ENCODE results near the gene COPA.

Gene COPA

DNA sequence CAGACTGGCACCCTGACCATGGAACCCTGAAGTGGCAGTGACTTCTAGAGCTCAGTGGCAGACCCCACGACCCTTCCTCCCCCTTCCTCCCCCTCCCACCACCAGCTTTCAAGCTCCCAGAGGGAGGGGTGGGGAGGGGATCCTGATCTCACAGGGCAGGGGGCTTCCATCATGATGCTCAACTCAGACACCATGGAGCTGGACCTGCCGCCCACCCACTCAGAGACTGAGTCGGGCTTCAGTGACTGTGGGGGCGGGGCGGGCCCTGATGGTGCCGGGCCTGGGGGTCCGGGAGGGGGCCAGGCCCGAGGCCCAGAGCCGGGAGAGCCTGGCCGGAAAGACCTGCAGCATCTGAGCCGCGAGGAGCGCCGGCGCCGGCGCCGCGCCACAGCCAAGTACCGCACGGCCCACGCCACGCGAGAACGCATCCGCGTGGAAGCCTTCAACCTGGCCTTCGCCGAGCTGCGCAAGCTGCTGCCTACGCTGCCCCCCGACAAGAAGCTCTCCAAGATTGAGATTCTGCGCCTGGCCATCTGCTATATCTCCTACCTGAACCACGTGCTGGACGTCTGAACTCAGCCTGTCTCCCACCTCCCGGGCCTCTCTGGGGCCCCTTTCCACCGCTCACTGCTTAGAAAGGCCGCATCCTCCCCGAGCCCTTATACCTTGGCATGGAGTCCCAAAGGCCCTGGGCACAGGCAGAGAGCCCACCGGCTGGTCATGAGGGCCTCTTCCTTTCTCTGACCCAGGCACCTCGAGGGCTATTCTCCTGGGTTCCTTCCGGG is 27.7 kb upstream of the COPA start:
- Histone ChIP-seq H3K9ac (ENCODE audit: low read depth, low read length) (no peak overlapping the region), H3K27me3 (ENCODE audit: insufficient read depth, low read length) (no peaks in the 10 kb centered on the region), H3K36me3 (ENCODE audit: insufficient read depth, low read length) (no peaks in the 10 kb centered on the region), H3K9me3 (ENCODE audit: insufficient read depth, low read depth, low read length) (no peaks in the 10 kb centered on the region), H3K4me1 (ENCODE audit: insufficient read depth, low read length) (peaks cover 16% of the 10 kb centered on the region), H3K4me3 (ENCODE audit: low read length) (no peak overlapping the region), H3K27ac (ENCODE audit: low read depth, low read length) (no peak overlapping the region)
- WGBS, result 89% methylated on average over 41 of the region's 42 CpGs

DNA sequence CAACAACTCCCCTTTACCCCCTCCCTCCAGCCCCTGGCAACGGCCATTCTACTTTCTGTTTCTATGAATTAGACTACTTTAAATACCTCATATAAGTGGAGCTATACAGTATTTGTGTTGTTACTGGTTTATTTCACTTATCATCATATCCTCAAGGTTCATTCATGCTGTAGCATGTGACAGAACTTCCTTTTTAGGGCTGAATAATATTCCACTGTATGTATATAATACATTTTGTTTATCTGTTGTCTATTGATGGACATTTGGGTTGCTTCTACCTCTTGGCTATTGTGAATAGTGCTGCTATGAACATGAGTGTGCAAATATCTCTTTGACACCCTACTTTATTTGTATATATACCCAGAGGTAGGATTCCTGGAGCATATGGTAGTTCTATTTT is 26.0 kb upstream of the COPA start:
- Histone ChIP-seq H3K4me1 (ENCODE audit: insufficient read depth, low read length) (no peaks in the 10 kb centered on the region), H3K36me3 (ENCODE audit: insufficient read depth, low read length) (no peaks in the 10 kb centered on the region), H3K9ac (ENCODE audit: low read depth, low read length) (no peak overlapping the region), H3K27ac (ENCODE audit: low read depth, low read length) (no peak overlapping the region), H3K27me3 (ENCODE audit: insufficient read depth, low read length) (no peaks in the 10 kb centered on the region), H3K4me3 (ENCODE audit: low read length) (no peak overlapping the region), H3K9me3 (ENCODE audit: insufficient read depth, low read depth, low read length) (no peaks in the 10 kb centered on the region)
- 100% methylated on average over 1 of the region's 1 CpG for WGBS

DNA sequence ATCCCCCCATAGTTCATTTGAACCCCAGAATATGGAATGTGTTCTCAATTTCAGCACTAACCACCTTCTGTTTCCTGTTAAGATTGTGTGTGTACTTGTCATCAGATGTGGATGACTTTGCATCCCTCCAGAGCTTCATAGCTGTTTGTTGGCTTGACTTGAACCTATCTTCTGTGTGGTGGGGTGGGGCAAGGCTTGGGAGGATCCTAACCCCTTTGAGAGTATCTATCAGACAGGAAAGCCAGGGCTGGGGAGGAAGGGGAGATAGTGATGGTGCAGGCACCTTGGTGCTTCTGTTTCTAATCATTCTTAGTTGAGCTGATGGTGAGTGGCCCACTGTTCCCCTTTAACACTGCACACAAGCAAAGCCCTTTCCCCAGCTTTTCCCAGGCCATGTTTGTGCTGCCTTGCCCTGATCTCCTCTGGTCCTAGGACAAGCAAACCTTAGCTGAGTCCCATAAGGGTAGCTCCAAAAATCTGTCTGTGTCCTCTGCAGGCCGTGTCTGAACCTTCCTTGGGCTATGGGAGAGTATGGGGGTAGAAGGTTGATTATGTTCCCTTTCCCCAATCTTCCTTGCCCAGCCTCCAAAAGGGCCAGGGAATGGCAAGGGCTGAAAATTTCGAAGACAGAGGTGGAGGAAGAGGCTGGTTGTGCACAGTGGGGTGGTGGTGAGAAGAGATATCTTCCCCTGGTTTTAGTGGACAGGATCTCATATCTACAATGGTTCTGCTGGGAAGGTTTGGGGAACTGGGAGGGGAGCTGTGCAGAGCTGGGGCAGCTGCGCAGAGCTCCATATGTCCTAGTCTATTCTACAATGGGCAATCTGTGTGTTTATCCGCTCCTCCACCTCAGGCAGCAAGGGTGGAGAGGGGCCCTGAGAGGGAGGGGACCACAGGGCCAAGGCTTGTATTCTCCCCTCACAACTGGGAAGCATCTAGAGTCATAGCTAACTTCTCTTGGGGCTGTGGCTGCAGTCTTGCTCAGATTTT is 25.2 kb upstream of the COPA start:
- Histone ChIP-seq H3K27me3 (ENCODE audit: insufficient read depth, low read length) (no peaks in the 10 kb centered on the region), H3K4me3 (ENCODE audit: low read length) (no peak overlapping the region)
- 78% methylated on average over 4 of the region's 4 CpGs for WGBS

DNA sequence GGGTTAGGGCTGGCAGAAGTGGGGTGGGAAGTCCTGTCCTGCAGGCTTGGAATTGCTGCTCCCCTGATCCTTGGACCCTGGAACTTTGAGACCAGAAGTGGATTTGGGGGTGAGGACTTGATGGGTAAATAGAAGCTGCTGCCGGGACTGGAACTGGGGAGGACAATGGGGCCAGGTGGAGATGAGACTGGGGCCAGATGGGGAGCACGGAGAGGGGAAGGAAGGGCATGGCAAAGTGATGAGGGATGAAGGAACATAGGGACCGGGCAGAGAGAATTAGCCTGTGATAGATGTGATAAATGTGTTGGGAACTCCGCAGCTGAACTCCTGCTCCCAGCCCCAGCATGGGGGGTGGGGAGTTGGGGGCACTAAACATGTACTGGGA is 24.5 kb upstream of the COPA start:
- no peaks in the 10 kb centered on the region for H3K9me3 ChIP-seq (ENCODE audit: insufficient read depth, low read depth, low read length)
- H3K4me1 ChIP-seq (ENCODE audit: insufficient read depth, low read length), result peaks cover 10% of the 10 kb centered on the region
- H3K9ac ChIP-seq (ENCODE audit: low read depth, low read length), result no peak overlapping the region
- no peak overlapping the region for H3K4me3 ChIP-seq (ENCODE audit: low read length)
- no peak overlapping the region for H3K27ac ChIP-seq (ENCODE audit: low read depth, low read length)
- WGBS, result 87% methylated on average over 4 of the region's 4 CpGs
- no peaks in the 10 kb centered on the region for H3K36me3 ChIP-seq (ENCODE audit: insufficient read depth, low read length)
- no peaks in the 10 kb centered on the region for H3K27me3 ChIP-seq (ENCODE audit: insufficient read depth, low read length)

More for the DNA sequence above, 25.2 kb upstream of the COPA start:
- H3K9ac ChIP-seq (ENCODE audit: low read depth, low read length), result no peak overlapping the region
- no peaks in the 10 kb centered on the region for H3K9me3 ChIP-seq (ENCODE audit: insufficient read depth, low read depth, low read length)
- peaks cover 3% of the 10 kb centered on the region for H3K4me1 ChIP-seq (ENCODE audit: insufficient read depth, low read length)
- no peak overlapping the region for H3K27ac ChIP-seq (ENCODE audit: low read depth, low read length)
- no peaks in the 10 kb centered on the region for H3K36me3 ChIP-seq (ENCODE audit: insufficient read depth, low read length)

DNA sequence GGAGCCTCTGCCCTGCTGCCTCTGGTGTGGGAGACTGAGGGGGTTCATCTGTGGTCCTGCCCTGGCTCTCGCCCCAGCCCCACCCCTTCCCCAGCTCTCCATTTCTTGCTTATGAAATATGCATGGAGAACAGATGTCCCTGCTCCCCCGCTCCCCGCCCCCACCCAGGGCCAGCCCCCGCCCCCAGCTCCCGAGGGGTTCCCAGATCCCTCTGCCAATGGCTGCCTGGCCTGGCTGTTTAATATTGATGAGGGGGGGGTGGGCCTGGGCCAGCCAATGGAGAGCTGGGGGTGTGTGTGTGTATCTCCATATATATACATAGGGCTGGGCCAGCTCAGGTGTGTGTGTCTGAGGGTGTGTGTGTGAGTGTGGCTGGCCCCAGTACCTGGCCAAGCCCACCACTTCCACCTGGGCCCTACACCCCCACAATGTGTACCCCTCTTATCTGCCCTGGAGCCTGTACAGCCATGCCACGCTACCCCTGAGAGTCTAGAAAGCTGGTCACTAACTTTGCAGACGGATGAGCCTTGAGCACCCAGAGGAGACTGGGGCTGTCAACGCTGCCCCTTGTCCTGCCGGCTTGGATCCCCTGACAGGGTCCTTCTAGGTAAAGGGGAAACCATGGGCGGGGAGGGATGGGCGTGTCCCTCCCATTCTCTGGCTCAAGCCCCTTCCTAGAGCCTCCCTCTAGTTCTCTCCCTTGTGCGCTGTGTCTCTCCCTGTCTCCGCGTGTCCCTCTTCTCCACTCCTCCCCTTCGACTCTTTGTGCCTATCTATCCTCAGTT is 23.9 kb upstream of the COPA start, which contains the start of gene NHLH1:
Gene NHLH1, plus strand, starts transcription at position 341 of the 785 bp plus-strand sequence. CDS start 3,661 bp downstream, outside the sequence.
- H3K36me3 ChIP-seq (ENCODE audit: insufficient read depth, low read length), result no peaks in the 10 kb centered on the region
- 87% methylated on average over 15 of the region's 15 CpGs for WGBS
- H3K27me3 ChIP-seq (ENCODE audit: insufficient read depth, low read length), result no peaks in the 10 kb centered on the region
- no peaks in the 10 kb centered on the region for H3K9me3 ChIP-seq (ENCODE audit: insufficient read depth, low read depth, low read length)
- H3K9ac ChIP-seq (ENCODE audit: low read depth, low read length), result no peak within 1 kb of the TSS
- no peak within 1 kb of the TSS for H3K4me3 ChIP-seq (ENCODE audit: low read length)
- H3K4me1 ChIP-seq (ENCODE audit: insufficient read depth, low read length), result peaks cover 15% of the 10 kb centered on the region
- H3K27ac ChIP-seq (ENCODE audit: low read depth, low read length), result no peak within 1 kb of the TSS

DNA sequence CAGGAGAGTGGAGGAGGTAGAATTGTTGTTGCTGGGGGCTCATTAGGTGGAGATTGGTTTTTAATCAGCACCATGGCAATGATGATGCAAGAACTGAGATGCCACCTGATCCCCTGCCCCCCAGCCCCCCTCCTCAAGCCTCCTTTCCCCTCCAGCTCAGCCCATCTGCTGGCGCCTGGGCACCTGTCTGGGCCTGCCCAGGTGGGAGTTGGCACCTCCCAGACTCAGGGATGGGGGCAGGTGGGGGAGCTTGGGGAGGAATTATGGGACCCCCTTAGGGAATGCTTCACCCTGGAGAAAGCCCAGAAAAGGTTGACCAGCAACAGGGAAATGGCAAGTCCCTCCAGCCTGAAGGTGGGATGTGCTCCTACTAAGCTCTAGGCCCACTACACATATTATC is 22.3 kb upstream of the COPA start:
- 100% methylated on average over 1 of the region's 1 CpG for WGBS
- Histone ChIP-seq H3K36me3 (ENCODE audit: insufficient read depth, low read length) (peaks cover 8% of the 10 kb centered on the region; the same call in 1 of the 2 replicates), H3K27ac (ENCODE audit: low read depth, low read length) (no peak overlapping the region), H3K9ac (ENCODE audit: low read depth, low read length) (no peak overlapping the region), H3K9me3 (ENCODE audit: insufficient read depth, low read depth, low read length) (no peaks in the 10 kb centered on the region), H3K27me3 (ENCODE audit: insufficient read depth, low read length) (no peaks in the 10 kb centered on the region), H3K4me1 (ENCODE audit: insufficient read depth, low read length) (peaks cover 20% of the 10 kb centered on the region), H3K4me3 (ENCODE audit: low read length) (no peak overlapping the region)

DNA sequence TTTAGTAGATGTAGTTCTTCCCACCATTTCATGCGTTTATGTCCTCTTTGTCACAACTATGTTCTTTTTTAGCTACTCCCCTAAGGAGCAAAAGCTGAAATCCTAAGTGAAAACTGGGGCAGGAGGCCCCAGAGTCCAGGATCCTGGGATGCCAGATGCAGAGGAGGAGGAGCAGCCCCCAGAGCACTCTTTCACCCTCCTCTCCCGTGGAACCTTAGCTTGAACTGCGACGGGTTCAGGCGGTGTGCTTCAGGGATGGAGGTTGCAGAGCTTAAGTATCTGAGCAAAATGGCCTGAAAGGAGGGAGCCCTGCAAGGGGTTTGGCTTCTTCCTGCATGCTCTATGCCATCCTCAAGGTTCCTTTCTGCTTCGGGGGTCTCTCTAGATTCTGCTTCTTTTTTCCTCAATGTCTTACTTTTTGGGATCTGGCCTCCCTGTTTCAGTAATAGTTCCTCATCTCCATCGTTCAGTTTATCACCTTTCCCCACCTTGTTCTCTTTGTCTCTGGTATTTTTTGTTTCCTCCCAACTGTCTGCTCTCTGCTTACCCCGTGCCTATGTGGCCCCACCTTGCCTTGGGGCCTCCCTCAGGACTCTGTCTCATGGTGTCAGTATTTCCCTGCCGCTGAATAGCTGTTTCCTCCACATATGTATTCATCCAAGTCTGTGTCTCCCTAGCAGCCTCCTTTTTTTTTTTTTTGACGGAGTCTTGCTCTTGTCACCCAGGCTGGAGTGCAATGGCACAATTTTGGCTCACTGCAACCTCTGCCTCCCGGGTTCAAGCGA is 21.1 kb upstream of the COPA start:
- peaks cover 20% of the 10 kb centered on the region; the same call in 1 of the 2 replicates for H3K36me3 ChIP-seq (ENCODE audit: insufficient read depth, low read length)
- no peaks in the 10 kb centered on the region for H3K27me3 ChIP-seq (ENCODE audit: insufficient read depth, low read length)
- H3K27ac ChIP-seq (ENCODE audit: low read depth, low read length), result no peak overlapping the region
- H3K9me3 ChIP-seq (ENCODE audit: insufficient read depth, low read depth, low read length), result no peaks in the 10 kb centered on the region
- 80% methylated on average over 12 of the region's 12 CpGs for WGBS
- no peak overlapping the region for H3K4me3 ChIP-seq (ENCODE audit: low read length)
- peaks cover 20% of the 10 kb centered on the region for H3K4me1 ChIP-seq (ENCODE audit: insufficient read depth, low read length)
- H3K9ac ChIP-seq (ENCODE audit: low read depth, low read length), result no peak overlapping the region

DNA sequence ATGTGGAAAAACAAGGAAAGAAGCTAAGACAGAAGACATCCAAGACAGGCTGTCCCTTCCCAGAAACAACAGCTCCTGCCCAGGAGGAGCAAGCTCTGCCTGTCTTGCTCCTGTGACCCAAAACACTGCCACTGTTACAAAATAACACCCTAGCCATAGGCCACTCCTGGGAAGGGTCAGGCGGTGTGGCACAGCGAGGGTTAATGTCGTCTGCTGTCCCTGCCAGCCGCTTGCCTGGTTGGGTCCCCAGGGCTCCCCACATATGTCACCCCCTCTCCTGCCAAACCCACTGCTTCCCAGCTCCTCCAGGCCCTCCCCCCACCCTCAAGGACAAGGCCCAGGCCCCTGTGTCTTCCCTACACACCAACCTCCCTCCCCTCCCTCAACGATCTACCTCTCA is 20.0 kb upstream of the COPA start:
- H3K27ac ChIP-seq (ENCODE audit: low read depth, low read length), result peak overlapping the region; percentile 62
- H3K4me3 ChIP-seq (ENCODE audit: low read length), result no peak overlapping the region
- H3K9ac ChIP-seq (ENCODE audit: low read depth, low read length), result peak overlapping the region; percentile 46; the same call in 1 of the 2 replicates

DNA sequence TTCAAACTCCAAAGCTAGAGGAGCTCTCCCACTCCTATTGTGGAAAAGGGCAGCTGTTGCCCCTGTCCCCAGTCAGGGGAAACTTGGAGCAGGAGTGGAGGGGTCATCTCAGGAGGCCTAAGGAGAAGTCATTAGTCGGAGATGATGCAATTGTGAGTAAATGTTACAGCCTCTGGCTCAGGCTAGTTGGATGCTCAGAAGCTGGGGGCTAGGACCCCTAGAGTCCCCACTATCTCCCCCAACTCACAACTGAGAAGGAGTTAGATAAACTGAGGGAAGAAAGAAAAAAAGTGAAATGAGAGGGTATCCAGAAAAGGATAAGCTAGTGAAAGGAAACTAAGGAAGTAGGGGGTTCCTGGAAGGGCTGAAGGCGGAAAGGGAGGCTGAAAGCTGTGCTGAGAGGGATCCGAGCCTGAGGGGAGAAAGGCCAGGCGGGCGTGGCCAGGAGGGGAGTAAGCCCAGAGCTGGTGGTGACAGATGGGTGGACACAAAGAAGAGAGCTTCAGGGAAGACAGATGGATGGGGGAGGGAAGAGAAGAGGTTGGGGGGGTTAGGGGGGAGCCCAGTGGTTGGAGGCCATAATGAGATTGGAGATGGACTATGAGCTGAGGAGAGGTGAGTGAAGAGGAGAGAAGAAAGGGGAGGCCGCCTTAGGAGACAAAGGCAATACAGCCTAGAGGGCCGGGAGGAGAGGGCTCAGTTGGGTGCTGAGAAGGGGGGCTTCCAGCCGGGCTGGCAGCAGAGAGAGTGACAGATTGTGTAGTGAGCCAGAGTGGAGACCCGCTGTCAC is 19.3 kb upstream of the COPA start:
- Histone ChIP-seq H3K27me3 (ENCODE audit: insufficient read depth, low read length) (no peaks in the 10 kb centered on the region), H3K9me3 (ENCODE audit: insufficient read depth, low read depth, low read length) (no peaks in the 10 kb centered on the region), H3K27ac (ENCODE audit: low read depth, low read length) (peak overlapping the region; percentile 29), H3K9ac (ENCODE audit: low read depth, low read length) (peak overlapping the region; percentile 46), H3K36me3 (ENCODE audit: insufficient read depth, low read length) (peaks cover 35% of the 10 kb centered on the region), H3K4me3 (ENCODE audit: low read length) (no peak overlapping the region), H3K4me1 (ENCODE audit: insufficient read depth, low read length) (peaks cover 20% of the 10 kb centered on the region)
- 50% methylated on average over 9 of the region's 9 CpGs for WGBS

More for the DNA sequence above, 20.0 kb upstream of the COPA start:
- WGBS, result 59% methylated on average over 4 of the region's 5 CpGs
- Histone ChIP-seq H3K36me3 (ENCODE audit: insufficient read depth, low read length) (peaks cover 29% of the 10 kb centered on the region), H3K4me1 (ENCODE audit: insufficient read depth, low read length) (peaks cover 20% of the 10 kb centered on the region), H3K9me3 (ENCODE audit: insufficient read depth, low read depth, low read length) (no peaks in the 10 kb centered on the region), H3K27me3 (ENCODE audit: insufficient read depth, low read length) (no peaks in the 10 kb centered on the region)
